K562 (cell line): ENCODE measurements around the gene TMPO. TPM values are rescaled to one million over a fixed set of nuclear protein-coding genes. Genes with fewer than 3 reads are reported as not detected.

Experiments used
- BHLHE40 ChIP-seq: IDR thresholded peaks from 2 replicates; pipeline ENCODE4 v1.6.1; 2011; ENCODE audit warnings: low read length, improper control_type of control experiment
- BRD9 ChIP-seq: fragments of 450-650 bp; IDR thresholded peaks from 2 replicates; pipeline ENCODE4 v1.6.1; 2018; ENCODE audit warnings: low read depth; ENCODE audit not compliant: partially characterized antibody
- CBX1 ChIP-seq: sonication (generic); IDR thresholded peaks from 2 replicates; pipeline ENCODE4 v1.6.1; 2016; ENCODE audit warnings: antibody characterized with exemption, low read depth, mild to moderate bottlenecking
- CEBPB ChIP-seq: fragments of 450-650 bp; IDR thresholded peaks from 2 replicates; pipeline ENCODE4 v1.6.1; 2016; ENCODE audit warnings: missing genetic modification characterization, missing compliant biosample characterization
- ESRRA ChIP-seq: fragments of 450-650 bp; IDR thresholded peaks from 2 replicates; pipeline ENCODE4 v1.6.1; 2014; ENCODE audit warnings: low read depth, mild to moderate bottlenecking, moderate library complexity, borderline replicate concordance
- GTF2E2 ChIP-seq: fragments of 200-800 bp; sonication (Bioruptor generic); IDR thresholded peaks from 2 replicates; pipeline ENCODE4 v1.6.1; 2016; ENCODE audit warnings: missing genetic modification characterization, missing compliant biosample characterization
- KLF13 ChIP-seq: fragments of 450-650 bp; IDR thresholded peaks from 2 replicates; pipeline ENCODE4 v1.6.1; 2016; ENCODE audit warnings: missing genetic modification characterization, low read depth, mild to moderate bottlenecking, missing compliant biosample characterization, moderate library complexity, borderline replicate concordance
- MCM2 ChIP-seq: fragments of 450-650 bp; IDR thresholded peaks from 2 replicates; pipeline ENCODE4 v1.6.1; 2017; ENCODE audit warnings: low read depth, mild to moderate bottlenecking
- NBN ChIP-seq: fragments of 450-650 bp; IDR thresholded peaks from 2 replicates; pipeline ENCODE4 v1.6.1; 2016; ENCODE audit warnings: low read depth, mild to moderate bottlenecking
- PREB ChIP-seq: sonication (generic); formaldehyde crosslinking; IDR thresholded peaks from 2 replicates; pipeline ENCODE4 v1.8.1; 2023; ENCODE audit warnings: mild to moderate bottlenecking, missing genetic modification reagents
- PRPF4 ChIP-seq: fragments of 200-400 bp; formaldehyde crosslinking; IDR thresholded peaks from one replicate; pipeline ENCODE4 v1.6.1; 2017; ENCODE audit warnings: low read length, low read depth, mild to moderate bottlenecking; ENCODE audit not compliant: insufficient read depth, poor library complexity, severe bottlenecking
- SMAD1 ChIP-seq: fragments of 150-350 bp; IDR thresholded peaks from 2 replicates; pipeline ENCODE4 v1.6.1; 2014; ENCODE audit warnings: low read length, low read depth; ENCODE audit not compliant: partially characterized antibody
- TCF7 ChIP-seq: sonication (generic); IDR thresholded peaks from 2 replicates; pipeline ENCODE4 v1.6.1; 2016; ENCODE audit warnings: antibody characterized with exemption, borderline replicate concordance
- TEAD4 ChIP-seq, 2 experiments: sonication (generic) in 1 of 2; formaldehyde crosslinking in 1 of 2; IDR thresholded peaks; 2 replicates each; pipeline versions ENCODE4 v1.6.1 to v1.8.0; 2012 to 2022; ENCODE audit warnings: borderline replicate concordance in 1 of 2, inconsistent platforms in 1 of 2, low read length in 1 of 2, mild to moderate bottlenecking in 1 of 2, missing genetic modification reagents in 1 of 2
- ZNF561 ChIP-seq: fragments of 450-650 bp; formaldehyde crosslinking; conservative IDR thresholded peaks from 2 replicates; pipeline ENCODE4 v1.4.0; 2020; ENCODE audit warnings: mild to moderate bottlenecking, moderate library complexity
- ZNF592 ChIP-seq: fragments of 450-650 bp; IDR thresholded peaks from 2 replicates; pipeline ENCODE4 v1.6.1; 2017; ENCODE audit warnings: antibody characterized with exemption, mild to moderate bottlenecking
- polyA plus RNA-seq, 8 experiments: library from polyadenylated mRNA; depleted of rRNA in 4 of 8; stranded (reverse) in 5 of 8; unstranded in 3 of 8; fragments of >200 nt; fragmentation: Nextera tagmentation in 2 of 8; fragmentation: Illumina TruSeq in 1 of 8; extraction: Ambion mirVana in 2 of 8; extraction: Trizol in 1 of 8; gene quantifications; 2 replicates each; pipeline versions ENCODE4 v1.2.1 to v1.2.3, GENCODE V29; 2011 to 2014; ENCODE audit warnings: inconsistent platforms in 1 of 8, missing spikeins in 1 of 8
- total RNA-seq, 7 experiments: library from RNA; depleted of rRNA in 6 of 7; stranded (reverse); fragments of >200 nt in 6 of 7; fragmentation: Illumina TruSeq in 2 of 7; extraction: Trizol in 2 of 7; gene quantifications; 2 replicates each; pipeline versions ENCODE4 v1.2.1 to v1.2.3, GENCODE V29; 2011 to 2021; ENCODE audit warnings: low replicate concordance in 1 of 7
- TF ChIP-seq, protein P1 (sequence below): fragments of 250-450 bp; sonication (Bioruptor Pico); IDR thresholded peaks from 2 replicates; pipeline ENCODE4 v1.5.0; 2021; ENCODE audit warnings: mild to moderate bottlenecking, moderate library complexity

TMPO gene
- total and polyA plus RNA-seq, 9 of the 15 experiments (the other 6 are each of a cell fraction or from before 2014, with no cell fraction given) = 62.1 to 263 (median 182) TPM

DNA sequence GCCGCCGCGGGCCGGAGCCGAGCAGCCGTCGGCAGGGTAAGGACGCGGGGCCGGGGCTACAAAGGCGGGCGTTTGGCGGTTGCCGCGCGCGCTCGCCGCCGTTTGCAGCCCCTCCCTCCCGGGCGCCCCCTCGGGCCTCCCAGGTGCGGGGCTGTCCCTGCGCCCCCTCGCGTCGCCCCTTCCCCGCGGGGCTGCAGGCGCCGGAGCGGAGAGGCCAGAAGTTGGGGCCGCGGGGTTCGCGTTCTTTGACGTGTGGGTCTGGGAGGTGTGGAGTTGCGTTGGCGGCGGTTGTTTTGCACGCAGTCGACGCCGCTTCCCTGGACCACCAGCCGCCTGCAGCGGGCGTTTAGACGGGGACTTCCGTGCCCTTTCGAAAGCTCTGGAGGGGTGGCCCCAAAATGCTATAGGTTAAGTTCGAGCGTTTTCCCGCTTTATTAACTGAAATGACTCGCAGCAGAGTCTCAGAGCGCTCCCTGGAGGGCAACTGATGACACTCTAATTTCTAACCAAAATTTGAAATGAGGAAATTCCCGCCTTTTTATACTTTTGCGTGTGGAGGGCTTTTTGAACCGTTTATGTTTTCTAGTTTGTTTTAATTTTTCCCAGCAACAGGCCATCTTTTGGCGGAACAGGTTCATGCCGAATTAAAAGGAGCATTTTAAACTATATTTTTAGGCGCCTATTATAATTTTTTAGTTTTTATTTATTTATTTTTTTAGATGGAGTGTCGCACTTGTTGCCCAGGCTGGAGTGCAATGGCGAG is 902 bp downstream of the TMPO start (continued):
- TF ChIP-seq, protein P1, sequence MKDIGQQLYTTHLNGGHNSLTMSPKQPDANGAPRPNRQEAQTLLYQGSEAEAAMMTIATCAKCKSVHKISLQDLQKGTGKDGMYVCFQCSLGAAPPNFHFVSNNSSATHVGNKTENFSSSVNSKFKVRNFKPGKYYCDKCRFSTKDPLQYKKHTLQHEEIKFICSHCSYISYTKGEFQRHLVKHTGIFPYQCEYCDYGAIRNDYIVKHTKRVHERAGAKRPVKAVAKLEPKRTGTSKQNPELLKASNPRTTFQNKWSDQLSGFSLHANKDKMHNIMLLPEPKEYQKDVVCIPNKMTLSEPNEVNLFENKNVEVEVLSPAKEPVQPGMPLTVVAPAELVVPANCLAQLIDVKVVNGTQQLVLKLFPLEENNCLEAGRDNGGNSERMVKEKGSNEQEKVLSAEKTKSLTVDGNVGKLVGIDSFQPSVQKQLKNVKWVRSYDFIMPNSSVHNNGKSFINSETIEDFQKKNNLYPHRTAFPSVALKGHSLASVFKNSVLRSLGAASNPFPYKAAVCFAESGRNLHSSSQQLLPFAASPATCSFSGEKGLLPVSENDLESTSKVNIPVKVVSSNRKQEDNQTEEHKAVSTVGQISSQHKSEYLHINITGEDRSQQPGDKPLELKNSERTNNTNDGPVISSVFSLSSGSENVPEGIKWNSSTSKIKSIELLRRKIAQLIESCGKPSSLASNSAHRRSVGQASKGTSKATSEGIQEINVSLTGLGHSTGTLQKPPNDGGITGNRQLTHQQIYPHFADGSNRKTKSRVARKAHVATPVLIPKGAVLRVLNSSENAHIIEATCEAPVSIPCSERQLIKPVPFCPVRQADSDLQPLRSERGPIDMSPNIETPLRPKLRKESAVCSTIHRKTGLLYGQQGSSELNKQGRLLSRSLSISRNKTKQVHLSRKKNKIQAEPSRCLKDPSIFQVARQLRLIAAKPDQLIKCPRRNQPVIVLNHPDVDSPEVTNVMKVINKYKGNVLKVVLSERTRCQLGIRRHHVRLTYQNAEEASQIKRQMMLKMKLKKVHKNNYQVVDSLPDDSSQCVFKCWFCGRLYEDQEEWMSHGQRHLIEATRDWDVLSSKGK (CRISPR knock-in tag) = no peak
- TF ChIP-seq TCF7 (no peak), CBX1 (0 out of 2 replicates have a peak, but pooled peaks have one; percentile 63), SMAD1 (no peak), MCM2 (no peak), ZNF561 (CRISPR knock-in tag) (no peak), GTF2E2 (no peak), BHLHE40 (peak; percentile 6; the same call in 1 of the 2 replicates), CEBPB (tag) (peak; percentile 57), NBN (peak; percentile 80), ESRRA (peak; percentile 18; the same call in 1 of the 2 replicates), PREB (CRISPR knock-in tag) (0 out of 2 replicates have a peak, but pooled peaks have one; percentile 65), PRPF4 (peak; percentile 36), ZNF592 (peak; percentile 83), BRD9 (peak; percentile 82), KLF13 (0 out of 2 replicates have a peak, but pooled peaks have one; percentile 13), TEAD4 (IDR thresholded peaks at IDR 0.05; ENCODE audit: low read length) (peak; percentile 47), TEAD4 (CRISPR knock-in tag; IDR thresholded peaks at IDR 0.05; ENCODE audit: borderline replicate concordance) (peak; percentile 79; the same call in 1 of the 2 replicates)
